HG03175 (cell line): ENCODE results near the gene GPS2.

Source experiments
- ATAC-seq: cut with Tn5 transposase; IDR thresholded peaks from one replicate; pipeline ENCODE4 v1.9.1; 2021; ENCODE audit warnings: mild to moderate bottlenecking, moderate library complexity; ENCODE audit not compliant: unreplicated experiment

GPS2 gene

DNA sequence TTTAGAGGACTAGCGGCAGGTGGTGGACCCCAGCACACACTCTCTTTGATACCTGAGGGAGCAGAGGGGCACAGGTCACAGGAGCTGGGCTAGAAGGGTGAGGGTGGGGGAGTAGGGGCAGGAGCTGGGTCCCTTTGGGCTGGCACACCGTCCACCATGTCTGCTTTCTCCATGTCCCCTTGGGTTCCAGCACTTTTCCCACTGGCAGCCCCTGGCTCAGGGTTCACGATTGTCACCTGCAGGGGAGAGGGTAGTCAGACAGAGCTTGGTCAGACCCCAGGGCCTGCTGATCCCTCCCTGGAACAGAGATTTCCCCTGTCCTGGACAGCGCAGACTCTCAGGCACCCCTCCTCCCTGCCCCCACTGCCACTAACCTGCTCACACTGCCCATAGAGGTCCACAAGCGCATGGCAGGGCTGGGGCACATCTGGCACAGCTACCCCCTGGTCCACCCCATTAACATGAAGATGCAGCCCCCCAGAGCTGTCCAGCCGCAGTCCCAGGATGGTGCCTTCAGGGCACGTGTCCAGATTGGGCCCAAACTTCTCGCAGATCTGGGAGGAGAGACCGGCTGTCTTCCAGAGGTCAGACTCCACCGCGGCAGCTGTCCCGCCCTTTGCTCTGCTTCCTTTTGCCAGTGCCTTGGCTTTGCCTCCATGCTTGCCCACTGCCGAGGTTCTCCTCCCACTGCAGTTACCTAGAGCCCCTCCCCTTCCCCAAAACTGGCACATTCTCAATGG lies 3.1 kb upstream of the GPS2 start:
- no peak for ATAC-seq

DNA sequence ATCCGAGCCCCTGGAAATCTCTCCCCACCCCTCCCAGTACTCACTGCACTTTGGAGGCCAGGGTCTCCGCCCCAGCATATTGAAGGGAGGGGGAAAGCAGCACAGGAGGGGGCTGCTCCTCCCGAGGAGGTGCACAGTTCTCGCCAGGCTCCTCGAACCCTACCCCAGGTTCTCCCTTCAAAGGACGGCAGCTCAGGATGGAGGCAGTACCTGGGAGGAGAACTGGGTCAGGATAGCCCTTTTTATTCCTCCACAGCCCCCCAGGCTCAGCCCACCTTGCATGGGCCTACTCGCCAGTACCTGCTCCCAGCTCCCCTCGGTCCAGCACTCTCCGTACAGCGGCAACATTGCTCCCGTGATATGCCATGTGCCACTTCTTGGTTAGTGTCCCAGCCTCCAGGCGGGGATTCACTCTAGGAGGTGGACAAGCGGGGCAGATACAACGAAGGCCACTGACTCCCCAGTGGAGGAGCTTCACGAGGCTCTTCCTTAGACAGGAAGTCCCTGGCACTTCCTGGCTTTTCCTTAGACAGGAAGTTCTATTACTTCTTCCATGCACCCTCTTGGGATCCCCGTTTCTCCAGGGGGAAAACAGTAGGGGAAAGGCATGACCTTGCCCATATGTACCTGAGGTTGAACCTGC lies 2.1 kb upstream of the GPS2 start:
- no peak for ATAC-seq

DNA sequence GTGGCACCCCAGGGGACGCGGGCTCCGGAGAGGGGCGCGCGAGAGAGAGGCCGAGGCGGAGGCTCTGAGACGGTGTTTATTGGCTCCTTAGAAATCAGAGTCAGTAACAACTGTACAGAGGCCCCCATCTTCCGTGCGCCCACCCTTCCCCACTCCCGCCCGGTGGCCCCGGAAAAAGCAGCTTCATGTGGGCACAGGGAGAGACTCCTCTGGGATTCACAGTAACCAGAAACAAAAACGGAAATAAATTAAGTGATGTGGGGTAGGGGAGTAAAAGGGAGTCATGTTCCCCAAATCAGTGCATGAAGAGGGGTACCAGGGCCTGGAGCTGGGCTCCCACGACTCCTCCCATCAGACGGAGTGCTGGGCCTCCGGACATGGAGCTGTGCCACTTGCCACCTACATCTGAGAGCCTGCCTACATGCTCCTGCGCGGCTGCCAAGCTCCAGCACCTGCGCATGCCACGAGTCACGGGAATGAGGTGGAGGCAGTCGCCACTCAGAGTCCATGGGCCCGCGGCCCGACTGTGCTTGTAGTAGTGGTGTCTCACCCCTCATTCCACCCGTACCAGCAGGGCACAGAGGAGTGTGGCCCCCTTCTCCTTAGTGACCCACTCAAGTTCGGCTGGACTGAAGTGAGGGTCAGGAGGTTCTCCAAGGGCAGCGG lies 543 bp upstream of the GPS2 start:
- ATAC-seq: no peak

DNA sequence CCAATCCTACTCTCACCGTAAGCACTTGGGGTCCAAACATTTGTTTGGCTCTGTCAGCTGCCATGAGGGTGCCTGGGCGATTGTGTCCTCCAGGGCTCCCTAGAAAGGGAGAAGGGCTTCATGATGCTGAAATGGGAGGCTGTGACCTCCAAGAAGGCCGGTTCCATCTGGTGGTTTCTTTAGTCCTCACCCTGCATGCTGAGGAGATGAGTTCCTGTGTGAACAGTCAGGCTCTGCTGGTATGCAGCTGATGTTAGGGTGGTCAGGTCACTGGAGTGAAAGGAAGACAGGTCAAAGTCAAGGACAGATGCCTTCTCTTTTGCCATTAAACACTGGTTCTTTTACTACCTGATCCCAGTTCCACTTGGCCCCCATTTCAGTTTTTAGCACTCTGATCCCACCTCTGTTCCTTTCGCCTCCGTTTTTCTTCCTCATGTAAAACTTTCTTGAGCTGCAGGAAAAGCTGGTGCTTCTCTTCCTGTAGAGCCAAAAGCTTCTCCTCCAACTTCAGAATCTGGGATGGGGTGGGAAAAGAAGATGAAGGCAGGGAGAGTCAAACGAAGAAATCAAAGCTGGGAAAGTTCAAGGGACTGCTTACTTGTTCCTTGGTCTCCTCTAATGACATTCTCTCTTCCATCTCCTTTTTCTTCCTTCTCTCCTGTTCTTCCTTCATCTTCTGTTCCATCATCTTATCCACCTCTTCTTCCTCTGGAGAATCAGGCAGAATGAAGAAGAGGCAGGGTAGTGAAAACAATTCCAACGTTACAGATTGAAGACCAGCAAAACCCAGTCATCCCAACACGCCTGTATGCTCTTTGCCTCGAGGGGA lies 1.1 kb downstream of the GPS2 start:
- ATAC-seq: no peak

DNA sequence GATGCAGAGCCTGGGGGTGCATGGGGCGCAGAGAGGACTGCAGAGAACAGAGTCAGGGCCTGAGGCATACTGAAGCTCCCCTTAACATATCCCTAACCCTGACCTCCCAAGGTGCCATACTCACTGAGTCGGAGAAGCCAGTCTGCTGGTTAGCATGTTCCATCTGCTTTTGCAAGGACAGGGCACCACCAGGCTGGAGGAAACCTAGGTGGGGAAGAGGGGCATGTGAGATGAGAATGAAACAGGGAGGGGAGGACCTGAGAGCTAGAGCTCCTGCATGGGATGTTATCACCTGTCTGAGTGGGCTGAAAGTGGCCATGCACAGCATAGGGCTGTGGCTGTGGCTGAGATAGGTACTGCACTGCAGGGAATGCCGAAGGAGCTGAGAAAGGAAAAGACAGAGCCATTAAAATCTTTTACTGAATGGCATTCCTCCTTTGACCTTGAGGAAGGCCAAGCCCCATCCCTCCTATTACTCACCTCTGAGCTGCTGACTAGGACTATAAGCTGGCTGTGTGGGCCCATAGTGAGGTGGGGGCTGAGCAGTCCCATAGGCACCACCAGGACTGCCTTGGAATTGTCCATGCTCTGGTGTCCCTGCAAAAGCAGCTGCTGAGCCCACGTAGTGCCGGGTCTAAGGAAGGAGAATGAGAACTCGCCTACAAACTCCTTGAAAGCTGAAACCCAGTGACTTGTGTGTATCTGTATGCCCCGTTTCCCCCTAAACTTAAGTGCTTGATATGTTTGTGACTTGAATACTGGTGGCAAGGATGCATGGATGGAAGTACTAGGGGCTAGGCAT lies 1.9 kb downstream of the GPS2 start:
- ATAC-seq: no peak

DNA sequence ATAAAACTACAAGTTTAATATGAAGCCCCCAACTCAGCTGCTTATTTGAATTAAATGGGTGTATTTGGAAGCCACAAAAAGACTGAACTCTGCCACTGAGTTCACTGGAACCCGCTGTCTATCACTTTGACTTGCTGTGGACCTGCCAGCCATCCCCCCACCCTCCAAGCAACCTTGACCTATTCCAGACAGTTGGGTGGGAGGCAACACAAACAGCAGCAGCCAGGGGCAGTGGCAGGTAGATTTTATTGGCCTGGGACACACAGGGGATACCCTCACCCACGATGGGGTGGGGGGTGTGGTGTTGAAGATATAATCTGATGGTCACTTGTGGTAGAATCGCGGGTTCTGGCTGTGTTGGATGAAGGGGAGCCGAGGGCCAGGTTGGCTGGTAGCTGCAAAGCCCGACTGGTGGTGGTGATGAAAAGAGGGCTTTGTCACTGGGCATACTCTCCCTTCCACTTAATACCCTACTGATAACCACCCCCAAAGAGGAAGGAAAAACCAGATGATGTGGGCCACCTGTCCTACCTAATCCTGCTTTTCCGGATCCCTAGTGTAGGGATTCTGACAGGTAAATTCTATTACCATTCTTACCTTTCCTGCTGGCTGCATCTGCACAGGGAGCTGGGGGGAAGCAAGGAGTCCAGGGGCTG lies 2.6 kb downstream of the GPS2 start:
- no peak for ATAC-seq

DNA sequence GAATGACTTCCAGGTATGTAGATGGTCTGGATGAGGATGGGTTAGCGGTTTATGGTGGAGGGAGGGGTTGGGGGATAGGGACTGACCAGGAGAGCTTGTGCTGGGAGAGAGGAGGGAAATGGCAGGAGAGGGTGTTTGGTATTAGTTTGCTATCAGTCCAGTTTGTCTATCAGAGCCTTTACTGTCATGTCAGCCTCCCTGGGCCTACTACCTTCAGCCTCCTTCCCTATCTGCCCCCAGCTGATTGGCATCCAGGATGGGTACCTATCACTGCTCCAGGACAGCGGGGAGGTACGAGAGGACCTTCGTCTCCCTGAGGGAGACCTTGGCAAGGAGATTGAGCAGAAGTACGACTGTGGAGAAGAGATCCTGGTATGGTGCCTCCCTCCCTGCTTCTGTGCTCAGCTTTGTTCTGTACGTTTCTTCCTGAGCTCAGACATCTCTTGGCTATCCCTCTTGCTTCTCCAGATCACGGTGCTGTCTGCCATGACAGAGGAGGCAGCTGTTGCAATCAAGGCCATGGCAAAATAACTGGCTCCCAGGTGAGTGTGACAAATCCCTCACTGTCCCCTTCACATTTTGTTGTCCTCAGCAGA lies 4.0 kb downstream of the GPS2 start:
- no peak for ATAC-seq

DNA sequence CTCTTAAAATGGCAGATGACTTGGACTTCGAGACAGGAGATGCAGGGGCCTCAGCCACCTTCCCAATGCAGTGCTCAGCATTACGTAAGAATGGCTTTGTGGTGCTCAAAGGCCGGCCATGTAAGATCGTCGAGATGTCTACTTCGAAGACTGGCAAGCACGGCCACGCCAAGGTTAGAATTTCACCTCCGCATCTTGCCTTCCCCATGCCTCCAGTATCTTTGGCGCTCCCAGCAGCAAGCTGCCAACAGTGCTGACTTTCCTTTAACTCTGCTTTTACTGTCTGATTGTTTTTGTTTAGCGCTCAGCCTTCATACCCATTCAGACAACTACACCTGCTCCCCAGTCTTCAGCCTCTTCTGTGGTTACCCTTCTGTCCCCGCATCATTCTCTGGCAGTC lies 5.5 kb downstream of the GPS2 start:
- ATAC-seq: no peak

DNA sequence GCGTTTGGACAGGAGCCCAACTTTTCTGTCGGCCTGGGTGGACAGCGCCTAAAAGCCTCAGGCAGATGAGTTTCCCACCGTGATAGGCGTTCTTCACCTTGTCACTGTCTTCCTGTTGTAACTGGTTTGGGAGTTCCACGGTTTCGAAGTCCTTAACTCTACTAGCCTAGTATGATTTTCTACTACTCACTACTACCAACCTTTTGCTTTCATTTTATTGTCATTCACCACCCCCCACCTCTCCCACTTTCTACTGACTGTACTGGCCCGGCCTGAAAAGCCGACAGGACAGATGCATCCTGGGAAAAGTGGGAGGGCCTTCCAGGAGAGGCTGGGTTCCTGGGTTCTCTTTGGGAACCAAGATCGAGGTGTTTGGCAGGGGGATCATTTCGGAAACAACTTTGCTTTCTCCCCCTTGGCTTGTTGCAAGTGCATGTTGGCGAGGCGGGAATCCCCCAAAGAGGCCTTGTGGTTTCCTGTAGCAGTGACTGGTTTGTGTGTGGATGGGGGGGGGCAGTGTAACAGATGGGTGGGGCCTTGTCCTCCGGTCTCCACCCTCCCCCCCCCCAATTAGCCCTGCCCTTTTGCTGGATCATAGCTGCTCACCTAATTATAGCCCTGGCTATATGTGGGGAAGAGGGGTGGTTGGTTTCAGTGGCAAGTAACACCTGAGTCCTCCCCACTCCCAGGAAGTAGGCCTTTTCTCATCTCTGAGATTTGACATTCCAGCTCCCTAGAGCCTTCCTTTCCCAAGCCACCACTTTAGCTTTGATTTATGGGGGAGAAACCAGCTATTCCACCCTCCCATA lies 6.3 kb downstream of the GPS2 start:
- ATAC-seq: no peak

DNA sequence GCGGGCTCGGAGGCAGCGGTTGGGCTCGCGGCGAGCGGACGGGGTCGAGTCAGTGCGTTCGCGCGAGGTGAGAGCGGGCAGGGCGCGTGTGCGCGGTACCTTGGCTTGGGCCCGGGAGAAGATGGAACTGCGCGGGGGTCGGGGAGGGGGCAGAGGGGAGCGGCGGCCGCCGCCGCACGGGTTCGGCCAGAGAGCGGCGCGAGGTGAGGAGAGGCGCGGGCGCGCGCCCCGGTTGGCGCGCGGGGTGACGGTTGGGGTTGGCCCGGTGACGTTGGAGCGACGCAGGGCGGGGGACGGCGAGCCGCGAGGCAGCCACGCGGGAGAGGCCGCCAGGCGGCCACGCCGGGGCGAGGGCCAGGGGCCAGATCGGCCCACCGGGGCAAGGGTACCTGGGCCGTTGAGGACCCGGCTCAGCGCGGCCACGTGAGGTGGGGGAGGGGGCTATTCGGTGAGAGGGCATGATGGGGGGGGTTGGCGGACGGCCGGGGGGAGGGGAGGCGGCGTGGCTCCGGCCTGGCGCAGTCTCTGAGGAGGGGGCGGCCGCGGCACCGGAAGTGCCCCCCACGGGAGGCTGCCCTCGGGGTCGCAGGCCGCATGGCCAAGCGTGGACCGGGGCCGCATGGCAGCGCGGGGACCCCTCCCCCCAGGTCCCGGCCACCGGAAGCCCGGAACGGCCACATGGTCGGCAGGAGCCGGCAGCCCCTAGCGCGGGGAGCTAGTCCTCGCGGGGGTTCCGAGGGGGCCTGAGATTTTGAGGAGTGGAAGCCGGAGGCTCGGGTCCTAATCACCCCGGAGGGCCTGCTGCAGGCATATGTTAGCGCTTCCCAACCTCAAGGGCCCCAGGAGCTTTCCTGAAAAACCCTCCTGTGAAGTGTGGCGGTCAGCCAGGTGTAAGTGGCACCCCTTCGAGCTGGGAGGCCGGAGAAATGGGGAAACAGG lies 7.2 kb downstream of the GPS2 start:
- ATAC-seq: no peak

DNA sequence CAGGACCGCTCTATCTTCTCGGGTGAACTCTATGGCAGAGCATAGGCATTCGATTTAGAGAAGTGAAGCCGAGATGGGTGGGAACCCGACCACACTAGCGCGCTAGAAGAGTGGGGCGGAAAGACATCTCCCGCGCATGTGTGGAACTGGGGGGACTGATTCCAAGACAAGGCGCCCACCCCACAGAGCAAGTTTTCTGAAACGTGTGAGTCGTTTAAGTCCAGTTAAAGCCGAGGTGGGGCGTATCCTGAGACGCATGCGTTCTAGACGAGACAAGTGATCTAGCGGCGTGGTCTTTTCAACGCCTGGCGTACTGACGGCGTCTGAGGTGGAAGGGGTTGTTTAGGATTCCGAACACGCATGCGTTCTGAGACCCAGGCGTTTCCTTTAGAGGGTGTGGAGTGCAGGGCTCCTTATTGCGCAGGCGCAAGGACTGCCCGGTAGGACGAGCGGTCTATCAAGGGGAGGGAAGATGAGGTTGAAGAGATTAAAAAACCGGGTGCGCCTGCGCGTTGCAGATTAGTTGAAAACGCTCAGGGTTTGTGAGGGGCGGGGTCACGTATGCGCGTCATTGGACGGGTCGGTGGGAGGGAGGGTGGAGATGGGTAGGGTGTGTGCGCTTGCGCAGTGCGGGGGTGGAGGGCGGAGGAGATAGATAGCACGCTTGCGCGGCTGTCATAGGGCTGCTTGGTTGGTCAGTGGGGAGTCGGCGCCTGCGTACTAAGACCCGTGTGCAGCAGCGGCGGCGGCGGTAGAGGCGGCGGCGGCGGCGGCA lies 8.1 kb downstream of the GPS2 start, which contains the start of gene EIF5A:
TSS of gene EIF5A (plus strand) at position 718 of the 775 bp plus-strand sequence. CDS start 2,008 bp downstream, outside the sequence.
- peak; percentile 78 for ATAC-seq

DNA sequence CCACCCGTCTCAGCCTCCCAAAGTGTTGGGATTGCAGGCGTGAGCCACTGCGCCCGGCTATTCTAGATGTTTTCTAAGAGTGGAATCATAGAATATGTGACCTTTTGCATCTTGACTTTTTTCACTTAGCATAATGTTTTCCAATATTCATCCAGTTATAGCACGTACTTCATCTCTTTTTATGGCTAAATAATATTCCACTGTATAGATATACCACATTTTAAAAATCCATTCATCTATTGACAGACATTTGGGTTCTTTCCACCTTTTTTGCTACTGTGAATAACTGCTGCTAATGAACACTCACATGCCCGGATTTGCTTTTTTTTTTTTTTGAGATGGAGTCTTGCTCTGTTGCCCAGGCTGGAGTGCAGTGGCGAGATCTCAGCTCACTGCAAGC lies 11.0 kb downstream of the GPS2 start:
- no peak for ATAC-seq

DNA sequence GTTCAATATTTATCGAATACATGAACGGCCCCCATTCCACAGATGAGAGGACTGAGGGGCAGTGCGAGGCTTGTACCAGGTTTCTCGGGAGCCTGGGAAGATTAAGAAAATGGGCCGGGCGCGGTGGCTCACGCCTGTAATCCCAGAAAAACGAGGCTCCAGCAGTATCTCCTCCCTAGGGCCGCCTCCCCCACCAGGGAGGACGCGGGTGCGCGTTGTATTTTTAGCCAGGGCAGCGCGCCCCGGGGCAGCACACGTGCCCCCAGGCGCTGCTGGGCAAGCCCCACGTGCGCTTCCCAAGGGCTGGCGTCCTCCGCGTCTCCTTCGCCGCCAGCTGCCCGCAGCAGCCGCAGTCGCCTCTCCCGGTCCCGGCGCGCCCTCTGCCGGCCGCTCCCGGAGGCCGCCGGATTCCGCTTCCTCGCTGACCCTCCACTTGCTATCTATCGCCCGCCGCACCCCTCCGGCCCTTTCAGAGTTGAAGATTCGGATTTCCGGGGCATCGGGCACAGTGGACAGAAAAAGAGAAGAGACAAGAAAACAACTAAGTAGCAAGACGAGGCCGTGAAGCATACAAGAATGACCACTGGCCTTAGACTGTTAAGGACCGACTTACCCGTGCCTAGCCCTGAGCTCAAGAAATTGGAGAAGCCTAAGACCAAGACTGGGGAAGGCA lies 18.8 kb downstream of the GPS2 start:
- ATAC-seq: no peak

DNA sequence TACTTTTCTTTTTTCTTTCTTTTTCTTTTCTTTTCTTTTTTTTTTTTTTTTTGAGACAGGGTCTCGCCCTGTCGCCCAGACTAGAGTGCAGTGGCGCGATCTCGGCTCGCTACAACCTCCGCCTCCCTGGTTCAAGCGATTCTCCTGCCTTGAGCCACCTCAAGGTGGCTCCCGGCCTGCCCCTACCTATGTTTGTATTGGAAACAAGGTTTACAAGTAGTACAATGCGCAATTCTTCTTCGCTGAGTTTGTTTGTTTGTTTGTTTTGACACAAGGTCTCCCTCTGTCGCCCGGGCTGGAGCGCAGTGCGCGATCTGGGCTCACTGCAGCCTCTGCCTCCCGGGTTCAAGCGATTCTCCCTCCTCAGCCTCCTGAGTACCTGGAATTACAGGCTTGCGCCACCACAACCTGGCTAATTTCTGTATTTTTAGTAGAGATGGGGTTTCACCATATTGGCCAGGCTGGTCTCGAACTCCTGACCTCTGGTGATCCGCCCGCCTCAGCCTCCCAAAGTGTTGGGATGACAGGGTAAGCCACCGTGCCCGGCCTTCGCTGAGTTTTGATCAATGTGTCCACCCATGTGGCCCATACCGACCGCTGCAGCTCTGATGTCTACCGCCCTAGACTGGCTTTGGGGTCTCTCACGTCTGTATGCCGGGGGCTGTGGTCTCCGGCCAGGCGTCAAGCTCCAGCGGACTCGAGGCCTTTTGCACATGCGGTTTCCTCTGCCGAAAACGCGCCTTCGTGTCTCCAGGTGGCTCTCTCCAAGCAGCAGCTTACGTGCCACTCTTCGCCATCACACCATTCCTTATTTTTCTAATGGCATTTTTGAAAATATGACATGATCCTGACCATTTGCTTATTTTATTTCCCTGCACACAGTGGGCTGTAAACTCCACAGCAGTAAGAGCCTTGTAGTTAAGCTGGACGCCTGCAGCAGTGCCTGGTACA lies 19.7 kb downstream of the GPS2 start:
- ATAC-seq: no peak

DNA sequence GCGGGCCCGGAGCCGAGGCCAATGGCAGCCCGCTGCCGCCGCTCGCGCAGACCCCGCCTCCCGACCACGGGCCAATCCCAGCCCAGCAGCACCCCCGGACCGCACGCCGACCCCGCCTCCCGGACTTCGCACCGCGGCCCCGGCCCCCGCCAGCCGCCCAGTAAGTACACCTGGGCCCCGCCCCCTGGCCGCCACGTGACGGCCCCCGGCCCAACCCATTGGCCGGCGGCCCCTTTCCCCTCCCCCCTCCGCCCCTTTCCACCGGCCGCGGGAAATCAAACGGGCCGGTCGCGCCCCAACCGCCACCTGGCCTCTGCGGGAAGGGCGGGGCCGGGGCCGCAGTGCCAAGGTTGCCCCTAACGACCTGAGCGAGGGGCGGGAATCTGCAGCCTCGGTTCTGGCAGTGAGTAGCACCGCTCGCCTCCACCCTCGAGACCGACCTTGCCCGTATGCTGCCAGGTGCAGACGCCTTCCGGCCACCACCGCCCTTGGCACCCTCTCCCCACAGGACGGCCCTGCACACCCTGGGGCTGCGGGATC lies 20.5 kb downstream of the GPS2 start, which contains the start of gene YBX2:
TSS of gene YBX2 (minus strand) at position 26 of the 540 bp plus-strand sequence. CDS start 139 bp downstream, outside the sequence.
- ATAC-seq: no peak
